Measurements from ENCODE around the gene ABHD2. TPM values are rescaled to one million over a fixed set of nuclear protein-coding genes. Genes with fewer than 3 reads are reported as not detected.

Gene ABHD2
- total RNA-seq, 2 donors from 2014 or later: 44.9 to 52.3 TPM

DNA sequence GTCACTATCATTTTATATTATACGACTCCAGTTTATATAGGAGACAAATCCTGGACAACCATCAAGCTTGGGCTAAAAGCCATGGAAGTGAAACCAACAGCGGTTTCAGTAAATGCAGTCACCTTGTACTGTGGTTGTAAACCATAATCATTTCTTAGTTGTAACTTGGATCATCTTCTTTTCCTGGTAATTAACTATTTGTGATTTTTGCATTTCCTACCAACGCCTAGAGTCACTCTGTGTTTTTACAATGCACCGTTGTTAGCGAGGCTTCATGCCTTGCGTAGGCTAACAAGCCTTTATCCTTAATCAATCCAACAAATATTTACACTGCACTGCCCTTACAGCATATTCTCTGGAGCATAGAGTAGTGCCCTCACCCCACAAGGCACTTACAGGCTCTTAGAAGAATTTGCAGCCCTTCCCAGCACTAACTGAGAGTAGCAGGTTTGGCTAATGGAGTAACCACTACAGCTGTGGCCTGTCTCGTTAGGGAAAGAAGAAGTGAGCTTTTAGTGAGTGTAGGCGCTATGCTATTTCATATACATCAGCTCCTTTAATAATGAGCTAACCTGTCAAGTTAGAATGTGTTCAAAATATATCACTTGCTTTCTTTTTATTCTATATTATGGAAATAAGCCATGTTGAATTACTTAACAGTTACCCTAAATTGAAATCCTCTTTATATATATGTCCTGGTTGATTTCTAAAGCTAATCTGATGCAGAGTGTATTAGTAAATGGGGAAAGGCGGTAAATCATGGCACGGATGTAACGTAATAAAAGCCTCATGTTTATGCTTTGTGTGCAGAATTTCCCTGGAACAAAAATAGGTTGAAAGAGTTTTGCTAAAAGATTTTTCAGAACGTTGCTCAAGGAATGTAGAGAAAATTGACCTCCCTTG lies 62.8 kb downstream of the ABHD2 start:
- no peak for DNase-seq (ENCODE audit: low spot score in 2 of 2)
- Mint-ChIP-seq H3K36me3 (peaks cover 7 to 13% of the 10 kb centered on the region in 2 donors), H3K27ac (no peak overlapping the region), H3K9me3 (no peaks in the 10 kb centered on the region)
- no peak for ATAC-seq

DNA sequence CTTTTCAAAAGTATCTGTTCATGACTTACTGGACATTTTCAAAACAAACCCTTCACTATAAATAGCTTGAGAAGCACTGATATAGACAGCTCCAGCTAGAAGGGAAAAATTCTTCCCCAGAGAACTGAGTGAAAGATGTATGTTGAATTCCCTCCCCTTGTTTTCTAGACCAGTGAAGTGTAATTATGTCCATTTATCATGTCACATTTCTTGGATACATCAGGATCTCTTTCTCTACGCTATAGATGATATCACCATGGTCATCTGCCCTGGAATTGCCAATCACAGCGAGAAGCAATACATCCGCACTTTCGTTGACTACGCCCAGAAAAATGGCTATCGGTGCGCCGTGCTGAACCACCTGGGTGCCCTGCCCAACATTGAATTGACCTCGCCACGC lies 66.9 kb downstream of the ABHD2 start:
- H3K27ac Mint-ChIP-seq: no peak overlapping the region
- ATAC-seq (no peak), DNase-seq (ENCODE audit: low spot score in 2 of 2) (no peak)
- H3K36me3 Mint-ChIP-seq: peaks cover 12 to 13% of the 10 kb centered on the region in 2 donors
- no peaks in the 10 kb centered on the region for H3K9me3 Mint-ChIP-seq

DNA sequence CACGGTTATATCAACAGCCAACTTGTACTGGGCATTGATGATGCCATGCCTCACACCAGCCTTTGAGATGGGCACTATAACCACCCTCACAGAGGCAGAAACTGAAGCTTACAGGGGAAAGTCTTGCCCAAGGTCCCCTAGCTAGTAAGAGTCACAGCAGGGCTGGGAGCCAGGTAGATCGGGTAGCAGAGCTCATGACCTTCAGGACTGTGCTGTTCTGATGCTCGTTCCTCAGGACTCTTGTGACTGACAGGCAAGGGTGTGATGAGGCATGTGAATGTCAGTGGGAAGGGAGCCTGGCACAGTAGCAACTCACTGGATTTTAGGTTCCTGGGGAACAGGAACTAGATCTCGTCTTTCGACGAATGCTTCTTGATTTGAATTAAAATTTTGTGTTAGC lies 67.4 kb downstream of the ABHD2 start:
- H3K9me3 Mint-ChIP-seq: no peaks in the 10 kb centered on the region
- DNase-seq (ENCODE audit: low spot score in 2 of 2) (no peak), ATAC-seq (no peak)
- peak overlapping the region in 1 of 2 donors; percentile 22 for H3K27ac Mint-ChIP-seq
- peaks cover 12 to 13% of the 10 kb centered on the region in 2 donors for H3K36me3 Mint-ChIP-seq

DNA sequence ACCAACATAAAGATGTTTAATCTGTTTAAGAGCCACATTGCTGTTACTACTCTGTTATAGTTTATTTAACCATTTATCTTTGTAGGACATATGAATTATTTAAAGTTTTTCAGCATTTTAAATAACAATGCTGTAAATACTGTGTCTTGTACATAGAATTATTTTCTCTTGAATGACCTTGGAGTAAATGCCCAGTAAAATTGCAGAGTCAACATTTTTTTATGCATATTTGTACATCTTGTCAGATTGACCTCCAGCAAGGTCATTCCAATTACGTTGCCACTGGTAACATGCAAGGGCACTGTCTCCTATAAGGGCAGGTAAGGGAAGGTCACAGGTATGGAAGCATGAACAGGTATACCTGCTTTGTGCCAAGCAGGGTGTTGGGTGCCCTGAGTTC lies 68.8 kb downstream of the ABHD2 start:
- Mint-ChIP-seq H3K9me3 (no peaks in the 10 kb centered on the region), H3K36me3 (peaks cover 7 to 12% of the 10 kb centered on the region in 2 donors), H3K27ac (no peak overlapping the region)
- ATAC-seq: no peak
- DNase-seq (ENCODE audit: low spot score in 2 of 2): no peak

DNA sequence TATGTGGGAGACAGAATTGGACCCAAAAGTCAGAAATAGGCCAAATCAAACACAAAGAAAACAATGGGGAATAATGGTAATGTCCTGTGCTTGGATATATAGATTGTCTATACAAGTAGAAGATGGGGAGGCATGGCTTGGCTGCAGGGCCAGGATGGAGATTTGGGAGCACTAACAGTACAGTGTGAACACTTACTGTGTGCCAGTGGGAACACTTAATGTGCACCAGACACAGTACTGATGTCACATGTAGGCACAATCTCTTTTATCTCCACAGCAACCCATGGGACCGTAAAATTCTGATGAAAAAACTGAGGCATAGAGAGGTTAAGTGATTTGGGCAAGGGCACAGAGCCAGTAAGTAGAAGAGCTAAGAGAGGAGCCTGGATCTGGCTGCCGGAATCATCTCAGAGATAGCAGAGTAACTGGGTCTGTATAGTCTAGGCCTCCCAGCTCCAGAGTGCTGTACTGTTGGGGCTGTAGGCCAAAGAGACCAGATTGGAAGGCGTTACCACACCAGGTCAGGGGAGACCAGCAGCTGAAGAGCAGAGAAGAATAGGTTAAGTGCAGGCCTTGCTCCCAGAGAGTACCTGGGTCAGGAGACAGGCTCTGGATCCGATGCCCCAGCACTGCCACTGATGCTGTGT lies 69.8 kb downstream of the ABHD2 start:
- Mint-ChIP-seq H3K9me3 (no peaks in the 10 kb centered on the region), H3K36me3 (peaks cover 7 to 12% of the 10 kb centered on the region in 2 donors), H3K27ac (peak overlapping the region in 1 of 2 donors; percentile 12)
- DNase-seq (ENCODE audit: low spot score in 2 of 2): no peak
- no peak for ATAC-seq

DNA sequence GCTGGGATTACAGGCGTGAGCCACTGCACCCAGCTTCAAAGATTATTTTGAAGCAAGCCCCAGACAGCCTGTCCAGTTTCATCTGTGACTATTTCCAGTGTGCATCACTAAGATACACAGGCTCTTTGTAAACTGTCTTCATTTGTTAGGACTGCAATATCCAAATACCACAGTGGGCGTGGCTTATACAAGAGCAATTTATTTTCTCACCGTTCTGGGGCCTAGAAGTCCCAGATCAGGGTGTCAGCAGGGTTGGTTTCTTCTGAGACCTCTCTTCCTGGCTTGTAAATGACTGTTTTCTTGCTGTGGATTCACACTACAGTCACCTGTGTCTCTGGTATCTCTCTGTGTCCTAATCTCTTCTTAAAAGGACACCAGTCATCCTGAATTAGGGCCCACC lies 73.4 kb downstream of the ABHD2 start:
- ATAC-seq (no peak), DNase-seq (ENCODE audit: low spot score in 2 of 2) (no peak)
- no peak overlapping the region for H3K27ac Mint-ChIP-seq
- no peaks in the 10 kb centered on the region for H3K9me3 Mint-ChIP-seq
- peaks cover 0 to 5% of the 10 kb centered on the region in 2 donors for H3K36me3 Mint-ChIP-seq

DNA sequence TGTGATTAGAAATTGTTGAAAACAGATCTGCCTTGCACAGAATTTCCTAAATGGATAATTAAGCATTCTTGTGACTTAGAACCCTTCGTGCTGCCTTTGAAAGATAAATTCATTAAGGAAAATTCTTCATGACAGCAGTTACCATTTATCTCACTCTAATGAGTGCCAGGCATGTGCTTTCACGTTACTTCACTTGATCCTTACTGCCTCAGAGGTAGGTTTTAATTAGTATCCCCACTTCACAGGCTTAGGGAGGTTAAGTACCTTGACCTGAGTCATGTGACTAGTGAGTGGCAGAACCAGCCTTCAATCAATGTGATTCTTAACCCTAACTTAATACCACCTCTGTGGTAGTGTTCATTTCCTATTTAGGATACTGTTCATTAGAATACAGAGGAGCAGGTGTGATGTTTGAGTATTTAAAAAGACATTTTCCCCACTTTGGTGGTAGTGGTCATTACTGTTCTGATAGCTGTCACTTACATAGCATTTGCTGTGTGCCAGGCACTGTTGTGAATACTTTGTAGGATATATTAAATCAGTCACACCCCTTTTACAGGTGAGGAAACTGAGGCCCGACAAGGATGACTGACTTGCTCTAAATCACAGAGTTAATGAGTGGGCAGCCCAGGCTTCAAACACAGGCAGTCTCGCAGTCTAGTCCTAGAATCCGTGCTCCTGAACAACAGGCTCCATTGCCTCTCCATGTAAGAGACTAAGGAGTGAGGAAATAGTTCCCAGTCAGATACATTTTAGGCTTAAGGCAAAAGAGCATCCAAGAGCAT lies 75.2 kb downstream of the ABHD2 start:
- Mint-ChIP-seq H3K36me3 (no peaks in the 10 kb centered on the region), H3K27ac (peak overlapping the region in 1 of 2 donors; percentile 16)

DNA sequence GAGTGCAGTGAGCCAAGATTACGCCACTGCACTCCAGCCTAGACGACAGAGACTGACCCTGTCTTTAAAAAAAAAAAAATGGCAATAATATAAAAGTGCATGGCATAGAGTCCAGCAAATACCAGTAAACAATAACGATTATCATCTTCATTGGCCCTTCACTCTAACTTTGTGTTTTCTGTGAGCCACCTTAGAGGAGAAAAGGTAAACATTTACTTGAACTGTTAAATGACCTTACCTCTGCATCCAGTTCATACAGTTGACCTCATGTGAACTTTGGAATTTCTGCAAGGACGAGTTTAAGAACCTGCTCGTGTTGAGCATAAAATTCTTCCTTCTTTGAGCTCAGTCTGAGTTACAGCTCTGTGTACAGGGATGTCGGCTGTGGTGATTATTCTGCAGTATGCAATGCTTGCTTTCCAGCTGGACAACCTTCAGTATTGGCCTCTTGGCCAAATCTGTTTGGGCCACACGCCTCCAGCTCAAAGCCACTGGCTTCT lies 76.5 kb downstream of the ABHD2 start:
- no peak for ATAC-seq
- no peak overlapping the region for H3K27ac Mint-ChIP-seq
- H3K36me3 Mint-ChIP-seq: peaks cover 0 to 12% of the 10 kb centered on the region in 2 donors
- no peak for DNase-seq (ENCODE audit: low spot score in 2 of 2)
- no peaks in the 10 kb centered on the region for H3K9me3 Mint-ChIP-seq

More for the DNA sequence above, 75.2 kb downstream of the ABHD2 start:
- DNase-seq (ENCODE audit: low spot score in 2 of 2) (no peak), ATAC-seq (no peak)
- H3K9me3 Mint-ChIP-seq: no peaks in the 10 kb centered on the region

DNA sequence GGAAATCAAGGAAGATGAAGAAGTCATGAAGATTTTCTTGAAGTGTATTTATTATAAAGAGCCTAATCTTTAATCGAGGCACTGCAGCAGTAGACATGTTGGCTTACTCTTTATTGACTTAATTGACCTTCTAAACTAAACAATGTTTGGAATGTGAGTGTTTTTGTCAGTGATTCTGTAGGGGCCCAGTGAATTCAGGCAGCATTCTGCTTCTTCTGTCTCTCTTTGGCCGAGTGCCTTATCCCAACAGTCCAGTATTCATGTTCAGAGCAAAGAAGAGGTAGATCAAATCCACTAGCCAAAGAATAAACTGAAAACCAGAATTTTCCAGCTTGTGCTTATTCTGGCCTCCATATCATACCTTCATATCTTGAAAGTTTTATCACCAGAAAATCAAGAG lies 77.4 kb downstream of the ABHD2 start:
- H3K9me3 Mint-ChIP-seq: no peaks in the 10 kb centered on the region
- H3K36me3 Mint-ChIP-seq: peaks cover 0 to 20% of the 10 kb centered on the region in 2 donors
- no peak overlapping the region for H3K27ac Mint-ChIP-seq

DNA sequence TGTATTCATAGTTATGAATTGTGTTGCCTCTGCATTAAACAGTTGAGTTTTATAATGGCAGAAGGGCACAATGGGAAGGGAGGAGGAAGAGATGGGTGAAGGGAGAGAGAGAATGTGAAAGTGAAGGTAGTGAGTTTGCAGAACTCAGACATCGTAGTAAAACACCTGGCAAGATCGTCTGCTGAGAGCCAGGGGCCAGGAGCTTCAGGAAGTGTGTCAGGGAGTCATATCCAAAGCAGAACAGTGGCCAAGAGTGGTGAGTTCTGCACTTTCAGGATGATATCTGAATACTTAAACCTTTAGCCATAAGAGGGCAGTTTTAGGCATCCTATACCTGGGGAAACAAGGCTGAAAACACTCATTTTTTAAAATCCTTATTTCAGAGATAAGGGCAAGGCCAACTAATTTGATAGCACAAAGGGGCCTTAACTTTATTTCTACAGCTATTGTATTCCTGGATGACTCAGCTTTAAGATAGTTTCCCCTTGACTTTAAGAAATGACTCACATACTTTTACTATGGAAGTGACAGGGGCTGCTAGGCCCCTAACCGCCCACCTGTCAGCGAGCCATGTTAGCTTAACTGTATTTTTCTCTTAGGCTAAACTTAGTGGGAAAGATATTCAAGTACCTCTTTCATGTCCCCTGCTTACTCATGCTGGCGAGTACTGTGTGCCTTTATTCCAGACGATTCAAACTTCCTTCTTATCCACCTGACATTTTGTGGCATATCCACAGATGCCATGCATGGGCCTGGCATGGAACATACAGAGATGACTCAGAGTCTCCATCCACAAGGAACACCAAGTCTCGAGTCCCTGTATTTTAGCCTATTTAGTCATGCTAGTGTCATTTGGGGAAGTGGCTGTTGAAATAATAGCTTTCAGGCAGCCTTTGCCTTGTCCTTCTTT lies 79.3 kb downstream of the ABHD2 start:
- DNase-seq (ENCODE audit: low spot score in 2 of 2): peak; percentile 52 to 63
- Mint-ChIP-seq H3K9me3 (no peaks in the 10 kb centered on the region), H3K36me3 (peaks cover 0 to 20% of the 10 kb centered on the region in 2 donors), H3K27ac (peak overlapping the region; percentile 87 to 95)
- ATAC-seq: peak; percentile 89 to 92

More for the DNA sequence above, 77.4 kb downstream of the ABHD2 start:
- no peak for DNase-seq (ENCODE audit: low spot score in 2 of 2)
- ATAC-seq: no peak

DNA sequence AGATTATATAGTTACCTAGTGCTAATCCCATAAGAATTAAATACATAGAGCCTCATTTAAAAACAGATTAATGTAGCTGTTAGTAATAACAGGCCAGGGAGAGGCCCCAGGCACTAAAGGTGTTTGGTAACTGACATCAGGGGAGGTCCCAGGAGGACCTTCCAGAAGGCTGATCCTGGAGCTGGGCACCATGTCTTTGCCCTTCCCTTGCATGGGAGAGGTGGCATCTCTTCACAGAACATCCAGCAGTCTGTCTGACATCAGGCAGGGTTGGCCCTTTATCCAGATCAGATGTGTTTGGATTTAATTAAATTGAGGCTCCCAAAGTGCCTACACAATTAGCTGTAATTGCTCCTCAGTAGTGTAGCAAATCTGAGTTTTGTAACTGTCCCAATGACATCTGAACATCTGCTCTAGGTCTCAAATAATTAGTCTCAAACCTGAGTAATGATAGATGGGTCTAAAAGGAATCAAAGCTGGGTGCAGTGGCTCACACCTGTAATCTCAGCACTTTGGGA lies 80.1 kb downstream of the ABHD2 start:
- no peaks in the 10 kb centered on the region for H3K9me3 Mint-ChIP-seq
- peaks cover 0 to 20% of the 10 kb centered on the region in 2 donors for H3K36me3 Mint-ChIP-seq
- H3K27ac Mint-ChIP-seq: peak overlapping the region; percentile 87 to 95
- ATAC-seq (no peak), DNase-seq (ENCODE audit: low spot score in 2 of 2) (no peak)

DNA sequence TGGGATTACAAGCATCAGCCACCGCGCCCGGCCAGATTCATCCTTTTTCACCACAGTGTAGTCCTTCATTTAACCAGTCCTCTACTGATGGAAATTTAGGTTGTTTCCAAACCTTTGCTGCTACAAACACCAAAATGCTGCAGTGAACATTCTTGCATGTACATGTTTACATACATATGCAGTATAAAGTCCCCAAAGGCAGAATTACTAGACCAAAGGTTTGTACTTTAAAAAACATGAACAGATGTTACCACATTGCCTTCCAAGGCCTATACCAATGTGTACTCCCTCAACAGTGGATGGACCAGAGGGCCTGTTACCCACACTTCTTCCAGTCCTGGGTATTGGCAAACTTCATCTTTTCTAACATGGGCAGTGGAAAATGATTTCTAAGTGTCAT lies 82.1 kb downstream of the ABHD2 start:
- no peaks in the 10 kb centered on the region for H3K9me3 Mint-ChIP-seq
- DNase-seq (ENCODE audit: low spot score in 2 of 2) (no peak), ATAC-seq (no peak)
- H3K36me3 Mint-ChIP-seq: peaks cover 0 to 20% of the 10 kb centered on the region in 2 donors
- H3K27ac Mint-ChIP-seq: no peak overlapping the region

DNA sequence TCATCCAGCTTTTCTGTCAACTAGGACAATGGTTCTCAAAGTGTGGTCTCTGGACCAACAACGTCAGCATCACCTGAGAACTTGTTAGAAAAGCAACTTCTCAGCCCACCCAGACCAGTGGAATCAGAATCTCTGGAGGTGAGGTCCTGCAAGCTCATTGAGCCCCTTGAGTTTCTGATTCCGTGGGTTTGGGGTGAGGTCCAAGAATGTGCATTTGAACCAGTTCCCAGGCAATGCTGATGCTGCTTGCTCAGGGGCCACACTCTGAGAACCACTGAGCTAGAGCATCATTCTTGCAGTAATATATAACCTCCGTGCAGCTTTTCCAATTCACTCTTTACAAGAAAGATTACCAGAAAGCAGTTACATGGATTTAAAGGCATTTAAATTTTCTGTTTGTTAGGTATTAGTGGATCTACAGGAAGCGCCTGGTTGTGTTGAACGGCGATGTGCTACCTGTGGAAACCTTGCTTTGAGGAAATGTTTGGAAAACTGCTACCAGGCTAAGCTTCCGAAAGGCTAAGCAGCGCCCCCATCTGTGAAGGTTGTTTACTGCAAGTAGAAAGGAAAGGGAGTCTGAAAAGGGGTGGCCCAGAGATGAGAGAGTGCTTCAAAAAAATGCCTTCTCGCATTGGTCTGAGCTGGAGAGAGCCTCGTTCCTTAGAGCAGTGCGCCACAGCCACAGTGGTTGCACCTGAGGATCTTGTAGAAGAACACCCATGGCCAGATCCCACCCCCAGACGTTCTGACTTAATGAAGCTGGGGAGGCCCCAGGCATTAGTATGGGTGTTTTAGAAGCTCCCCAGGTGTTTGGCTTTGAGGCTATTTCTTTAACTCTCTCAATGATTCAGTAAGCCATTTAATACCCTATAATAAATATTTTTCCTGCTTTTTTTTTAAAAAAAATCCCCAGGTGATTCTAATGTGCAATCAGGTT lies 83.1 kb downstream of the ABHD2 start:
- no peak overlapping the region for H3K27ac Mint-ChIP-seq
- DNase-seq (ENCODE audit: low spot score in 2 of 2) (peak in 1 of 2 donors; percentile 52), ATAC-seq (no peak)
- peaks cover 0 to 20% of the 10 kb centered on the region in 2 donors for H3K36me3 Mint-ChIP-seq
- no peaks in the 10 kb centered on the region for H3K9me3 Mint-ChIP-seq

DNA sequence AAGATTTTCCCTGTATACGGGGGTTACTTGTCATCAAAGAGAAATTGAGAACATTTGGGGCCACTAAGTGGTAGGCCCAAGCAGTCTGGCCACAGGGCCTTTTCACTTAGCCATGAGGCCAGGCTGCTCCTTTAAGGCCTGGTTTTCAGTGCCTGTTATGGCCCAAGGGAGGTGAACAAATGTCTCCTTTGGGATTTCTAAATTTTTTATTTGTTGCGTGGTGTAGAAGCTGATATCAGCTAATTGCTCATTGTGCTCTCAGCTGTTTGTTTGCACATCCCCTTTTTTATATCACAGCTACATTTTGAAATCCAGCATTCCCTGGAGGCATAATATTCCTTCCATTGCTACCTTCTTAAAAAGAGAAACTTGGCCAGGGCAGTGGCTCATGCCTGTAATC lies 84.7 kb downstream of the ABHD2 start:
- H3K36me3 Mint-ChIP-seq: peaks cover 5 to 20% of the 10 kb centered on the region in 2 donors
- H3K27ac Mint-ChIP-seq: no peak overlapping the region
- ATAC-seq: no peak

DNA sequence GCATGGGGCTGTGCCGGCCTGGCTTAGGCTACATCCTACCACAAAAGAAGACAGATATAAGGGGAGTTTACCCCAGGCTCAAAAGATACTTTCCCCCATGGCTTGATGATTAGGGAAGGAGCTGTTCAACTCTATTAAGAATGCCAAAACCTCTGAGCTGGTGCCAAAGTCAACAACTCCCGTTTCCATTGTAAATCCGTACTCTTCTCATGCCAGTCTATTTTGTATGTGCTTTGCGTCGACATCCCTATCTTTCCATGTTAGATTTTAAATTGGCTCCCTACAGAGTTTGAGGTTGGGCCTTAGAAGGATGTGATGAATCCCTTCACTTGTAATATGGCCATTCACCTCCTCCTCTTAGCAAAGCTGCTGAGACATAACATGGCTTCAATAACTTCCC lies 86.2 kb downstream of the ABHD2 start:
- no peaks in the 10 kb centered on the region for H3K9me3 Mint-ChIP-seq
- ATAC-seq (no peak), DNase-seq (ENCODE audit: low spot score in 2 of 2) (no peak)
- no peak overlapping the region for H3K27ac Mint-ChIP-seq
- H3K36me3 Mint-ChIP-seq: peaks cover 7 to 17% of the 10 kb centered on the region in 2 donors

More for the DNA sequence above, 84.7 kb downstream of the ABHD2 start:
- no peaks in the 10 kb centered on the region for H3K9me3 Mint-ChIP-seq
- no peak for DNase-seq (ENCODE audit: low spot score in 2 of 2)

All from activated naive CD4-positive, alpha-beta T cell treated with anti-CD3 and anti-CD28 coated beads, Interleukin-2, amount 50 U/mL, for 72 hours (primary cell).